ENCODE data around the gene LRRTM4.

Gene LRRTM4

DNA sequence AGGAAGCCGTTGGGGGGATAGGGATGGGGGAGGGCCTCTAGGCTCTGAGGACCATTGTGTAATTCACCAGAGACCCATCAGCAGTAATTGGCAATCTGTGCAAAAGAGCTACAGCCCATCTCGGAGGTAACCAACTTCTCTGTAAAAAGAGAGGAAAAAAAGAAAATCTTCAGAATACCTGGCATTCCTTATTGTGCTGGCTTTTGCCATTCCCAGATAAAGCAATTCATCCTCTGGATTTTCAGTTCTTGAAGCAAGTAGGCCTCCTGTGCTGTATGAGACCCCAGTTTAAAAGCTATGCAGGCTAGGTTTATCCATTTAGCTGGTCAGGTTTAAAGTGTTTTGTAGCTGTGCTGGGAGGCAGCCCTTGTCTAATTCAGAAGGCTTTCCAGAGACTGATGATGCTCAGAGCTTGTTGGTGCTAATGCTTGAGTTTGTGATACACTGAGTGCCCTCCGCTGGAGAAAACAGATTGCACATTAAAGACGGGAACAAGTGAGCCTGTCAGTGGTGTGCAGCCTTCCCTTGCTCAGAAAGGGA lies at the start of gene LRRTM4:
Gene LRRTM4 (minus strand): TSS at position 446 of the 540 bp plus-strand sequence.
- no peak for DNase-seq

GRCh38 chr2:77571545-77571944 lies 49.4 kb upstream of the LRRTM4 start:
- no peak for DNase-seq

DNA sequence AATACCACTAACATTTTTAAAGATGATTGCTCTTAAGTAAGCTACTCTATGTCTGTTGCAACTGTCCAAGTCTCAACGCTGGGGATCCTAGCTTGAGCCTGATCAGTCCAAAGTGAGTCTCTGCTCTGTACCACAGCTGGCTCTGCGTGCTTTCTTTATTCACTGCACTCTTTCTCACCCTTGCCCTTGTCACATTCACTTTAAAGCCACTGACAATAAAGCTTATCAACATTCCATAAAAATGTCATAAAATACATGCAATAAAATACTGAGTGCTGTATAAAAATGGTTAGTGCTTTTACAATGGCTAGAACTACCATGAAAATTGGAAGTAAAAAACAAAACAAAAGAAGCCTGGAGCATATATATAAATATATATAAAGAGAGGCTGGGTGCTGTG lies 45.5 kb upstream of the LRRTM4 start:
- DNase-seq, result no peak

GRCh38 chr2:77566582-77566981 lies 44.4 kb upstream of the LRRTM4 start:
- DNase-seq, result no peak

- no peak for DNase-seq
These were observed 44.0 kb upstream of the LRRTM4 start for GRCh38 chr2:77566131-77566530.

DNA sequence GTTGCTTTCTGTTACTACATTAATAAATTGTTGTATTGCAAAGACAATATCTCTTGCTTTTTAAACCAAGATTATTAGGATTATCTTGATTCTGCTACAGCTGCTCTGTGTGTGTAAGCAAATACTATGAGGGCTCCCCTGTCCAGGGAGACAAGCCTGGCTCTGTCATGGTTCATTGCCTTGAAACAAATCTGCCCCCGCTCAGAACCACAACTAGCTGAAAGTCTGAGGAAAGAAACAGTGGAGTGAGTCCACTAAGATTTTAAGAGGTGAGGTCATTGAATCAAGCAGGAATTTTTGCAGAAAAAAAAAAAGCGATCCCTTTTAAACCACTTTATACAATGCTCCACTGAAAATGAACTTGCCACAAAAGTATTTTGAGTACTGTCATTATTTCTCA lies 30.8 kb upstream of the LRRTM4 start:
- DNase-seq, result no peak

- DNase-seq, result no peak
These were observed 15.9 kb upstream of the LRRTM4 start for GRCh38 chr2:77538031-77538430.

DNA sequence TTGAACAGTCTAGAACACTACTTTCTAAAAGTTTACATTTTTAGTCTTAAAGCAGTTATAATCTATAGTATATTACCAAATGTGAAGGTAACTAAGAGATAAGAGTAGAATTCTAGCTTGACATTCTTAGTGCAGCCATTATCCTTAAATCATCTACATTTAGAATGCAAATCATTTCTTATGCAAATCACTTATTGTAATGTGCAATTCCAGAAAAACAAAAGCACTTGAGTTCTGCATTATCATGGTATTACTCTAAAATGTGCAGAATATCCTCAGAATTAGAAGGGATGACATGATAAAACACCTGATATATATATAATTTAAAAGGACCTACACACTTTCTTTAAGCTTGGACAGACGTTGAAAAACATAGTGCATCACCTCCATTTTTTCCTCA lies 712 bp upstream of the LRRTM4 start:
- no peak for DNase-seq

GRCh38 chr2:77521548-77521891 lies 656 bp downstream of the LRRTM4 start:
- no peak for DNase-seq

DNA sequence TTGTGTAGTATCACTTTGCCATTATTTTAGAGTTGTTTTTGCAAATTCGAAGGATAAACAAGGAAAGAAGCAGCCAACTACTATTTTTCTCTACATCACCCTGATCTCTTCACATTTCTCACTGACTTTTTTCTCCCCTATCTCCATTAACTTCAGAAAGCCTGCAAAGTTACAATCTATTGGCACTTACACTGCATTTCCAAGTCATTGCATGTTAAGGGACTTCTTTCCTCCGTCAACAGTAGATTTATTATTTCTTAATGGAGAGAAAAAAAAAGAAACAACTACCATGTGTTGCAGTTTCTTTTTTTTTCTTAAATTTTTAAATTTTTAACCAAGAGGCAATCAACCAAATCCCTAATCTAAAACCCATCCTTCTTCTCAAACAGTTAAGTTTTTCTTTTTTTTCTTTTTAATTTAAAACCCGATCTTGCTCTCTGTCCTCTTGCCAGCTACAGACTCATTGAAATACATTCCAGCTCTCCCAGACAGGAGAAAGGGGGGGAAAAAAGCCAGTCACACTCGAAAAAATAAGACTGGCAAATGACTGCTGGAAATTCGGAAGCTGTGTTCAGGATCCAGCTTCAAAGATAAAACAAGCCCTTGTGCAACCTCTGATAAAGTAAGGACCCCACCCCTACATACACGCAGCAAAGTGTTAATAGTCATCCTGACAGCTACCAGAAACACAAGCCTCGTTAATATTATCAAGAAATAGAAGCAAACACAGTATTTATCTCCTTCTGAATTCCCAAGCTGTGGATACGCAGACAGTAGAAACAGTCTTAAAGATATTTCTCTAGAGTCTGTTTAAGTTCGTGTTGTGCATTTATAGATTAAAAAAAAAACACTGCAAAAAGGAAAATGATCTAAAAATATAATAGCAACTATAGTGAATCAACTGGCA lies 1.3 kb downstream of the LRRTM4 start:
- no peak for DNase-seq

DNA sequence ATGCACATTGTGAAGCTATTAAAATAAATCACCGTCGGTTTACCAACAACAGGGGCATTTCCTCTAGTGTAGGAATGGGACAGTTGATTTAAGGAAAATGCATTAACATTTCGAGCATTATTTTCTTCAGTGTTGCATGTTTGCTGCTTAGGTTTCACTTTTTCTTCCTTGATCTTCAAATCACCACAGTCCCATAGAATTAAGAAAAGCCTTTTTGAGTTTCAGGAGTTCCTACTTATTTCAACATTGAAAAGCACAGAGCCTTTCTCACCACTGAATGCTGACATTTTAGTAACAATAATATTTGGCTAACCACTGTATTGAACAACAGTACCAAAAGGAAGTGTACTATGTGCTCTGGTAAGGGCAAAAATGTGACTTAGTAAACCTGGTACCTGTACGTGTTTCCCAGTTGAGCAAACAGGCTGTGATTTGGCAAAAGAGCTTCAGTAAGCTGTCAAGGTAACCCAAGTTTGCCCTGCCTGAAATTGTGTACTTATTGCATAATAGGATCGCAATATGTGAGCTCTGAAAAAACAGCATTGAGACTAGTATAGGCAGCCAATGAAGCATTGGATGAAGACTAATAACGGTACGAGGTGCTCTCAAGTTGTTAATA lies 2.2 kb downstream of the LRRTM4 start:
- no peak for DNase-seq

DNA sequence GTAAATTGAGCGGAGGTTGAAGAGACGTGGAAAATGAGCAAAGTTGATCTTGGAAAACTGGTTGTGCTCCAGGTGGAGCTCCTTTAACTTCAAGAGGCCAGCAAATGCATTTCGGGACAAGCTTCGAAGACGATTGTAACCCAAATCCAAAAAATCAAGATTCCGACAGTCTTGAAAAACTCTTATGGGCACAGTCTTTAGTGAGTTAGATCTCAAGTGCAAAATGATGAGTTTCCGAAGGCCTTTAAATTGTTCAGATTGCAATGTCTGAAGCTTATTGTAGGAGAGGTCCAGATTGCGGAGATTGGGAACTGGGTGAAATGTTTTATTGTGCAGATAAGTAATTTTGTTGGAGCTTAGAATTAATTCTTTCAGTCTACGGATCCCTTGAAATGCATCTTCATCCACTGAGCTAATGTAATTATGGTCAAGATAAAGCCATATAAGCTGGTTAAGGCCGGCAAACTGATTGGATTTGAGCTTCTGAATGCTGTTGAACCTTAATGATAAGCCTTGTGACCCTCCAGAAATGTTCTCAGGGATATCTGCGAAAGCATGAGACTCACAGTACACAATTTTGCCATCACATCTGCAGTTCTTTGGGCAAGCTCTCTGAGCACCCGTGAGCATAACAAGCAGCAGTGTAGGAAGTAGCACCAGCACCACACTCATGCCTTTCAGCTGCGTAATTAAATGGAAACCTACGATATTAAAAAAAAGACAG lies 2.9 kb downstream of the LRRTM4 start:
- DNase-seq, result no peak

DNA sequence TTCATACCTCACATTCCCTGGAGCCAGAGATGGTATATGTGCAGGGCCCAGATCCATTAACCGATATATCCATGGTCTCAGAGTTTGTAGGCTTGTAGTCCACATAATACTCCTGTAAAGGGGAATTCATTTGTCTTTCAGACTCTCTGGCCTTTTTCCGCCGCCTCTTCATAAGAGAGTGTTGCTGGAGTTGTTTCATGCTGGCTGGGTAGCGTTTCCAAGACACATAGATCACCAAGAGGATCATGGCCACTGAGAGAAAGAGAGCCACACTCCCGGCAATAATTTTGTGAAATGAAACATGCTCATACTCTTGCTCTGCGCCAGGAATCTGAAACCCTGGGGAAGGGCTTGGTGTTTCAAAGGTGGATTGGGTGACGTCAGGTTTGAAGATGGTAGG lies 3.9 kb downstream of the LRRTM4 start:
- DNase-seq, result no peak

DNA sequence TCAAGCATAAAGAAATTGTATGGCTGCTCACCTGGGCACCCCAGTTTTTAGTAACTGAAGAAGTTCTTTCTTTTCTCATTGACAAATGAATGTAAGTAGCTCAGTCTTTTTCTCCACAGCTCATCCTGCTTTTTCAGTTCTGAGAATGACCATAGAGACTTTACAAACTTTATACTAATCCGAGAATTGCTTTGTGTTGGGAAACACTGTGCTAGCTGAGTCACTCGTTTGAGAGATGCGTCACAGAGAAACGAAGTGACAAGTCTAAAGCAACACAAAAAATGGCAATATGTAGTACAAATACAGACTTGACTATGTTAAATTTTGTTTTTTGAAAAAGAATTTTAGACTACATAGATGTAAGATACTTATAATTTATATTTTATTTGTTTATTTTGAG lies 9.0 kb downstream of the LRRTM4 start:
- DNase-seq, result no peak

DNA sequence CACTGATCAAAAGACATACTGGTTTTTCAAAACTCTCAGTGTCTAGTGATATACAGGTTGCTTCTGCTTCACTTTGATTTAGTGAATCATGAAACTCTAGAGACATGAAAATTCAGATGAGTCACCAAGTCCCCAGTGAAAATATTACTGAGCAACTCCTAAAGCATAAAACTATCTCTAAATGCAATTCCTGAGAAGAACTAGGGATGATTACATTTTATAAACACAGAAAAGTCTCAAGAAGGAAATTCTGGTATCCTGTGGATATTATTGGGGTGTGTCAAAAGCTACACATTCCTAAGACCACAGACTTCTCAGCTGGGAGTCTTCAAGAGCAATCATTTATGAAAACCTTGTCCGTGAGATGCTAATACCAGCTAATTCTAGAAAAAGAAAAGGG lies 9.7 kb downstream of the LRRTM4 start:
- DNase-seq, result no peak

- DNase-seq, result no peak
These were observed 13.7 kb downstream of the LRRTM4 start for GRCh38 chr2:77508511-77508910.

DNA sequence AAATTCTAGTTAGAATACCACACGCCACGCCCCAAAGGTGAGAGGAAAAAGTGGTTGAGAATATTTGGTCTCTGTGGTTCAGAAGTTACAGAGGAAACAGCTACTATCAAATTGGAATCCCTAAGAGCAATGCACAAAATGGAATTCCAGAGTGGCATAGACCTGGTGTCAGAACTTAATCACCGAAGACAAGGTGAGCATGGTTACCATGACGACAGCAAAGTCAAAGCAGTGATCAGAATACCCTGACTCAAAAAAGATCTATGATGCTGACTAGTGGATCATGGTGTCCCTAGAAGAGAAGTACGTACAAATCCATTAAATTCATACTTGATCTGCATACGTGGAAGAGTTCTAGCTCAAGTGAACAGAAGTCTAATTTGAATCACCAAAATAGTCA lies 14.5 kb downstream of the LRRTM4 start:
- DNase-seq, result no peak

- no peak for DNase-seq
These were observed 34.0 kb downstream of the LRRTM4 start for GRCh38 chr2:77488141-77488540.

DNA sequence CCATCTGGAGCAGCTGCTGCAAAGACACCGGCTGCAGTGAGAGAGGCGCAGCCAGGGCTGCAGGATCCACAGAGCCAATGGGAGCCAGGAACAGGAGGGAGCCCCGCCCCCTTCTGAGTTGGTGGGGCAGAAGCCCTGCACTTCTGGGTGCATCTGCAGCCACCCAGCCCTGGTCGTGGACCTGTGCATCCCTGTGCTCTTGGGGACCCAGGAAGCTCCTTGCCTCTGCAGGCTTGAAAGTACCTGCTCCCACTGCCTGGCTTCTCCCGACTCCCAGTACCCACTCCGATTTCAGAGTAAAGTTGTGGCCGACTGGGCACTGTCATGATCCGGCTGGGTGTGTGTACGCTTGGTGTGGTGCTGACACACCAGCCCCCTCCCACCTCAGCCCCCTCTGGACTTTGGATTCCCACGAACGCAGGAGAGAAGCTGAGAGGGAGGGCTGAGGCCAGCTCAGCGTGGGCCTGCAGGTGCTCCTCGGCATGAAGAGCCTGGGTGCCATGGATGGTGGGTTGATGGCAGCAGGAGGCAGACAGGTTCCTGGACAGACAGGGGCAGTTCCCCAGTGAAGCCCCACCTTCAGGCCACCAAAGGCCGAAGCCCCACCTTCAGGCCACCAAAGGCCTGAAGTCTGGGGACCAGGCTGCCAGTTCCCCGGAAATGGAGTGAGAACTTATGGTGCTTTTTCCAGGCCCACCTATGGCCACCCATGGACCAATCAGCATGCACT lies 34.9 kb downstream of the LRRTM4 start:
- DNase-seq, result no peak

GRCh38 chr2:77484026-77484425 lies 38.1 kb downstream of the LRRTM4 start:
- DNase-seq, result no peak

DNA sequence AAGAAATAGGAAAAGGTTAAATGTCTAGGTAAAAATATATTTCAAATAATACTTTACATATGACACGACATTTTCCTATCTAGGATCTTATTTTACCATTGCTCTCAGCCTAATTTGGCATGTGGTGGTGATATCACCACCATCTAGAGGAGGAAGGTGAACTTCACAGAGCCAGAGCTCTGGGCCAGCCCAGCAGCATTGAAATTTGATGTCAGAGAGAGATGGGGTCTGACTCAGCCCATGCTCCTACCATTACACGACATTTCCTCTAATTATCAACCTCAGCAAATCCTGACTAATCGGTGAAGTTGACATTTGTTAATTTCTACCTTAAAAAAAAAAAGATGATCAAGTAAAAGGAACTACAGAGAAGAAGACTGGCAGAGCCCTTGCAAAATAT lies 42.3 kb downstream of the LRRTM4 start:
- no peak for DNase-seq

GRCh38 chr2:77479395-77479794 lies 42.8 kb downstream of the LRRTM4 start:
- no peak for DNase-seq

GRCh38 chr2:77470096-77470495 lies 52.1 kb downstream of the LRRTM4 start:
- DNase-seq, result no peak

Measured in CD4-positive, alpha-beta T cell treated with Interleukin-12 subunit alpha and Interleukin-12 subunit beta, for 1 hour (primary cell).